COLO668 (cell line): Measurements from ENCODE around the gene PCBP4.

Experiments used
- DNase-seq: peaks from one replicate; lab custom pipeline; 2025; ENCODE audit not compliant: unreplicated experiment; lab: John Stamatoyannopoulos, UW

PCBP4 gene

GRCh38 chr3:51958603-51959521 lies 8.4 kb downstream of the PCBP4 start:
- no peak for DNase-seq

- DNase-seq = no peak
Measured at GRCh38 chr3:51957520-51958205, 9.6 kb downstream of the PCBP4 start.

GRCh38 chr3:51955893-51956770 lies 11.1 kb downstream of the PCBP4 start:
- no peak for DNase-seq

GRCh38 chr3:51955175-51955892 lies 11.9 kb downstream of the PCBP4 start, which contains the start of gene GPR62:
TSS of gene GPR62 (plus strand) at chr3:51955381. CDS start at chr3:51955653, 272 bp downstream.
- DNase-seq = no peak

- DNase-seq = no peak
Measured at GRCh38 chr3:51954713-51955112, 12.5 kb downstream of the PCBP4 start.

- DNase-seq = no peak
Measured at GRCh38 chr3:51954105-51954504, 13.1 kb downstream of the PCBP4 start.

GRCh38 chr3:51953445-51953844 lies 13.8 kb downstream of the PCBP4 start:
- peak; percentile 8 for DNase-seq

GRCh38 chr3:51950899-51951298 lies 16.4 kb downstream of the PCBP4 start:
- DNase-seq = no peak

- DNase-seq = no peak
Measured at GRCh38 chr3:51949121-51949520, 18.1 kb downstream of the PCBP4 start.

GRCh38 chr3:51948016-51948580 lies 19.2 kb downstream of the PCBP4 start:
- DNase-seq = no peak

- no peak for DNase-seq
Measured at GRCh38 chr3:51947215-51947900, 19.9 kb downstream of the PCBP4 start.

GRCh38 chr3:51946796-51947195 lies 20.5 kb downstream of the PCBP4 start:
- no peak for DNase-seq

GRCh38 chr3:51945926-51946705 lies 21.1 kb downstream of the PCBP4 start:
- no peak for DNase-seq

GRCh38 chr3:51945031-51945840 lies 22.0 kb downstream of the PCBP4 start:
- DNase-seq = no peak

GRCh38 chr3:51944451-51945021 lies 22.7 kb downstream of the PCBP4 start:
- no peak for DNase-seq

GRCh38 chr3:51943451-51944391 lies 23.5 kb downstream of the PCBP4 start:
- no peak for DNase-seq
